ENCODE data around the gene HEPHL1.
"Not testable (repeated sequence)": the region's sequence is repeated elsewhere in the genome, so short reads cannot be mapped to it uniquely, and the experiment has no call there.

Gene HEPHL1

GRCh38 chr11:94090401-94090800 lies 69.2 kb downstream of the HEPHL1 start:
- DNase-seq (ENCODE audit: low read depth): no peak

- DNase-seq (ENCODE audit: low read depth): no peak
Observed at GRCh38 chr11:94091091-94091490, 69.9 kb downstream of the HEPHL1 start.

- DNase-seq (ENCODE audit: low read depth): no peak
Observed at GRCh38 chr11:94100253-94100652, 79.1 kb downstream of the HEPHL1 start.

DNA sequence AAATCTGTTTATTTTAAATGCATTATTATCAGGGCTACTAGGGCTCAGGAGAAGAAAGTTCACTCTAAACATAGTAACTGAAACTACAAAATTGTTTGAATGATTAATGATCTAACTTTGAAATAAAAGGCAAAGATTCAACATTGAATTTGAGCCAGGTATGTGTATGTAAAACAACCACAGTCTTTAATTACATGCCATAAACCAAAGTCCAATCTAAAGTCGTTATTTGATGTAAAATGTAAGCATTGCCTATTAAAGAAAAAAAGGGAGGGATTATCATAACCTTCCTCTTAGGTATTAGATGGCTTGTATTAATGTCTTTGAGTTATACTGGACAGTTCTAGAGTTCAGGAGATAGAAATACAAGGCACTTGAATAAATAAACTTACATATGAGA lies 82.3 kb downstream of the HEPHL1 start:
- DNase-seq (ENCODE audit: low read depth): no peak

DNA sequence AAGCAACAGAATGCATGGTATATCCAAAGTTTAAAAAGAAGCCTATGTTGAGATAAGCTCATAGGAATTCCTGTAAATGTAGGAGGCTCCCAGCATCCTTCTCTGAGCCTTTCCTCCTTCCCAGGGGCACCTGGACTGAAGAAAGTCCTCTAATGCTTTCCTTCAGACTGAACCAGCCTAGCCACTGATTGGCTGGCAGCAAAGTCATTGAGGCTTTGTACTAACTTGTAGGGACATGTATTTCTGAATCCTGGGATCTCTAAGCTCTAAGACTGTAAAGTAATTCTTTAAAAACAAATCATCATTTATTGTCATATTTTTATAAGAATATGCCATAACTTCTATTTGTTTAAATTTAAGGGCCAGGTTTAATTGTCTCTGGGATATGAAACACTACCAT lies 83.6 kb downstream of the HEPHL1 start:
- no peak for DNase-seq (ENCODE audit: low read depth)

DNA sequence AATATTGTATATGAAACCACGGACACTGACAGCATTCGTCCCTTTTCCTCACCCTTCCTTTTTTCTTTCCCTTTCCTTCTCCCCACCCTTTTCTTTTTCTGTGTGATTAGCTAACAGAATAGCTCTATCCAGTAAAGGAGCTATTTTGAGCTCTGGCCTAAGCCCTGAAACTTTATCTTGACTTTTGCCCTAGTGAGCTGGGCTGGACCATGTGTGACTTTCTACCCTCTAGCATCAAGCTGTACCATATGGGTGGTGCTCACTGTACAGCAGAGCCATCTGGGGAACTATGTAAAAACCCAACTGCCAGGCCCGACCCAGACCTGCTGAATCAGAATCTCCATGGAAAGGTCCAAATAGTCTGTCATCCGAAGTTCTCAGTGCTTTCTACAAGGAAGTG lies 85.6 kb downstream of the HEPHL1 start:
- no peak for DNase-seq (ENCODE audit: low read depth)

DNA sequence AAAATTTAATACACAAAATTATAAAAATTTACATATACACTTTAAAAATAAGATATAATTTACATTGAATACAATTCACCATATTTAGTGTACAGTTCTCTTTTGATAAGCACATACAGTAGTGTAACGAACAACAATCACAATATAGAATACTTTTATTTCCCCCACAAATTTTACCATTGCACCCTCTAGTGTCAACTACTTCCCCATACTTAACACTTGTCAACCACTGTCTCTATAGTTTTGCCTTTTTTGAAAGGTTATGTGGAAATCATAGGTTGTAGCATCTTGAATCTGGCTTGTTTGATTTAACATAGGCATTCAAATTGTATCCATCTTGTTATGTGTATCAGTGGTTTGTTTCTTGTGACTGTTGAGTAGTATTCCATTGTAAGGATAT lies 86.2 kb downstream of the HEPHL1 start:
- no peak for DNase-seq (ENCODE audit: low read depth)

DNA sequence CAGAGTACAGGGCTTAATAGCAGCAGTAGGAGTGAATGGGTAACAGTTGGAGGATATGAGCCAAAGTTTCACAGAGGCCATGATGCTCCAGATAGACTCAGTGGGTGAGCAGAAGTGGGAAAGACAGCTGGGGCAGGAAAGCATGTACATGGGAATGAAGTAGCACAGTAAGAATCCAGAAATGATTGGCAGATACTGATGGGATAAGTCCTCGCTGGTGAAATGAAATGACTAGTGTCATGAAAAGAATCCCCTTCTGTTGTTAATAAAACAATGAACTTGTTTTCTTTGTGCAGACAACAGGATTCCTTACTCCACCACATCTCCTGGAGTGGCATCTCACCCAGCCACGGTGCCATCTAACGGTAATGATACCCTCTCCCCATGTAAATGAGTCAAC lies 90.1 kb downstream of the HEPHL1 start:
- DNase-seq (ENCODE audit: low read depth): no peak

- DNase-seq (ENCODE audit: low read depth): no peak
Observed at GRCh38 chr11:94111660-94112059, 90.5 kb downstream of the HEPHL1 start.

GRCh38 chr11:94112206-94112953 lies 91.2 kb downstream of the HEPHL1 start:
- no peak for DNase-seq (ENCODE audit: low read depth)

DNA sequence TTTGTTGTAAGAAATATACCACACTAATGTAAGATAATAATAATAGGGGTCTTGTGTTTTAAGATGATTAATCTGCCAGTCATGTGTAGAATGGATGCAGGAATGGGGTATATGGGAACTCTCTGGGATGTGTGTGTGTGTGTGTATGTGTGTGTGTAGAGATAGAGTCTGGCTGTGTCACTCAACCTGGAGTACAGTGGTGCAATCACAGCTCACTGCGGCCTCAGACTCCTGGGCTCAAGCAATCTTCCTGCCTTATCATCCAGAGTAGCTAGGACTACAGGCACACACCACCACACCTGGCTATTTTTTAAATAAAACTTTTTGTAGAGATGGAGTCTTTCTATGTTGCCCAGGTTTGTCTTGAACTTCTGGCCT lies 96.0 kb downstream of the HEPHL1 start:
- no peak for DNase-seq (ENCODE audit: low read depth)

- no peak for DNase-seq (ENCODE audit: low read depth)
Observed at GRCh38 chr11:94117871-94118270, 96.7 kb downstream of the HEPHL1 start.

GRCh38 chr11:94119676-94120075 lies 98.5 kb downstream of the HEPHL1 start:
- not testable (repeated sequence) for DNase-seq (ENCODE audit: low read depth)

DNA sequence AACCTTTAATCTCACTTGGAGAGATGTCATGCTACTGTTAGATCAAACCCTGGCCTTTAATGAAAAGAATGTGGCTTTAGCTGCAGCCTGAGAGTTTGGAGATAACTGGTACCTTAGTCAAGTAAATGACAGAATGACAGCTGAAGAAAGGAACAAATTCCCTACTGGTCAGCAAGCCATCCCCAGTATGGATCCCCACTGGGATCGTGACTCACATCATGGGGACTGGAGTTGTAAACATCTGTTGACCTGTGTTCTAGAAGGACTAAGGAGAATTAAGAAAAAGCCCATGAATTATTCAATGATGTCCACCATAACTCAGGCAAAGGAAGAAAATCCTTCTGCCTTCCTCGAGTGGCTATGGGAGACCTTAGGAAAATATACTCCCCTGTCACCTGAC lies 99.4 kb downstream of the HEPHL1 start:
- not testable (repeated sequence) for DNase-seq (ENCODE audit: low read depth)

GRCh38 chr11:94120946-94121345 lies 99.8 kb downstream of the HEPHL1 start:
- DNase-seq (ENCODE audit: low read depth): no peak

GRCh38 chr11:94125407-94126115 lies 104.4 kb downstream of the HEPHL1 start:
- no peak for DNase-seq (ENCODE audit: low read depth)

DNA sequence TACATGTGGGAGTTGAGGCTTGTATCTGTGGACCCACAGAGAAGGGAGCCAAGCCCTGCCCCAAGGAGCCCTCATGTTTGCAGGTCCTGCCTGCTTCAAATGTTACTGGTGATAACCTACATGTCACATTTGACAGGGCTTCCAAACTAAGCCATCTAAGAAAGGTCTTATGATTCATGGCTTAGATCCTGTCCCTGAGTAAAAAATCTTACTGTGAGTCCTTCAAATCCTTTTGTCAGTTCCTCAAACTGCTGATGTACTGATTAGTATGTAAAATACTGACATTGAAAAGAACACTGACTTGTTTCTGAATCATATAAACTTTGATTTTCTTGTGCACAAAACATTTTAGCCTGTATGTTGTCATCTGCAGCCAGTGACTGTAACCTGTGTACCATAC lies 106.5 kb downstream of the HEPHL1 start:
- no peak for DNase-seq (ENCODE audit: low read depth)

GRCh38 chr11:94128291-94128745 lies 107.2 kb downstream of the HEPHL1 start:
- no peak for DNase-seq (ENCODE audit: low read depth)

DNA sequence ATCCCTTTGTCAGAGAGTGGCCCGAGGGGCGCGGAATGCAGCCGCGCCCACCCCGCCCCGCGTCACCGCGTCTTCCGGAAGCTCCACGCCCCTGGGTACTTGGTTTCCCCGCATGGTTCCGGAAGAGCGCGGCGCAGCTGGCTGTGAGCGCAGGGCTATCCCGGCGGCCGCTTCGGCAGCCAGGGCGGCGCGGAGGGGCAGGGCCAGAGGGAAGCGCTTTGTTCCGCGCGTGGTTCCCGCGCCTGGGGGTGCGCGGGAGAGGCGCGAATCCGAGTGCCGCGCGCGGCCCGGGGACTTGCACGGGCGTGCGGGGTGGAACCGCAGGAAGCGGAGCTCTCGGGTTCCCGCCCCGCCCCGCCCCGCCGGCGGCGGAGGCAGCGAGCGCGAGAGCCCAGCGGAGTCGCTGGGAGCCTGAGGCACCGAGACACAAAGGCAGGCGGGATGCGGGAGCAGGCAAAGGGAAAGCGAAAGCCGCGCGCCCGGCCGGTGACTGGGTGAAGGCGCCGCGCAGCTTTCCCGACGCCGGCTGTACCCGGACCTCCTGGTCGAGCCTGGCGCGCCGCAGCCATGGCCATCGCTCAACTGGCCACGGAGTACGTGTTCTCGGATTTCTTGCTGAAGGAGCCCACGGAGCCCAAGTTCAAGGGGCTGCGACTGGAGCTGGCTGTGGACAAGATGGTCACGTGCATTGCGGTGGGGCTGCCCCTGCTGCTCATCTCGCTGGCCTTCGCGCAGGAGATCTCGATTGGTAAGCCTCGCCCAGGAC lies 107.8 kb downstream of the HEPHL1 start, which contains the start of gene PANX1:
PANX1 (plus strand) TSS at position 96 of the 766 bp plus-strand sequence; CDS start at position 568, 472 bp downstream.
- DNase-seq (ENCODE audit: low read depth): peak; percentile 35

- DNase-seq (ENCODE audit: low read depth): no peak
Observed at GRCh38 chr11:94129512-94130297, 108.6 kb downstream of the HEPHL1 start.

- DNase-seq (ENCODE audit: low read depth): no peak
Observed at GRCh38 chr11:94130298-94131046, 109.3 kb downstream of the HEPHL1 start.

All from stimulated activated CD8-positive, alpha-beta memory T cell treated with anti-CD3 and anti-CD28 coated beads, Interleukin-15, amount 100 ng/mL, for 1 hour (primary cell).